GM19328 (cell line): ENCODE data around the gene ZNF479.
"Not testable (repeated sequence)": the region's sequence is repeated elsewhere in the genome, so short reads cannot be mapped to it uniquely, and the experiment has no call there.

Experiments used
- ATAC-seq: cut with Tn5 transposase; IDR thresholded peaks from one replicate; pipeline ENCODE4 v1.9.1; 2021; ENCODE audit warnings: mild to moderate bottlenecking, moderate library complexity; ENCODE audit not compliant: unreplicated experiment

ZNF479 gene

DNA sequence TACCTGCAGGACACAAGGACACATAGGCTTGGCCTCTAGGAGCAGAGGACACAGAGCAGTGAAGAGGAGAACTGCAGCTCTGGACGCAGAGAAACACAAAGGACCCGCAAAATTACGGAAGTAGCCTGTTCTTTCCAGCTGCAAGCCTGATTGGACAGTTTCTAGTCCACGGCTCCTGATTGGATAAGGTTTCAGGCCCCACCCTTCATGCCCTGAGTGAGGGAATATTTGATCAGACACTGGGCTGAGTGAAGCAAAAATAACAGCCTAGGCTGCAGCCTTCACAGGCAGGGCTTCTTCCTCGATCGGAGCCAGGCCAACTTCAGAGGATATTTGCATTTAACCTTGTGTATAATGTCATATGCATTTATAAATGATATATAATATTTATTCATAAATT lies at the start of gene ZNF479:
Gene ZNF479, minus strand, starts transcription at position 101 of the 400 bp plus-strand sequence. CDS start 112 bp downstream, outside the sequence.
- ATAC-seq = not testable (repeated sequence)

- no peak for ATAC-seq
Measured at GRCh38 chr7:57182031-57182430, 49.8 kb upstream of the ZNF479 start.

GRCh38 chr7:57181281-57181680 lies 49.0 kb upstream of the ZNF479 start:
- ATAC-seq = no peak

- no peak for ATAC-seq
Measured at GRCh38 chr7:57179776-57180415, 47.7 kb upstream of the ZNF479 start.

- no peak for ATAC-seq
Measured at GRCh38 chr7:57178768-57179139, 46.5 kb upstream of the ZNF479 start.

DNA sequence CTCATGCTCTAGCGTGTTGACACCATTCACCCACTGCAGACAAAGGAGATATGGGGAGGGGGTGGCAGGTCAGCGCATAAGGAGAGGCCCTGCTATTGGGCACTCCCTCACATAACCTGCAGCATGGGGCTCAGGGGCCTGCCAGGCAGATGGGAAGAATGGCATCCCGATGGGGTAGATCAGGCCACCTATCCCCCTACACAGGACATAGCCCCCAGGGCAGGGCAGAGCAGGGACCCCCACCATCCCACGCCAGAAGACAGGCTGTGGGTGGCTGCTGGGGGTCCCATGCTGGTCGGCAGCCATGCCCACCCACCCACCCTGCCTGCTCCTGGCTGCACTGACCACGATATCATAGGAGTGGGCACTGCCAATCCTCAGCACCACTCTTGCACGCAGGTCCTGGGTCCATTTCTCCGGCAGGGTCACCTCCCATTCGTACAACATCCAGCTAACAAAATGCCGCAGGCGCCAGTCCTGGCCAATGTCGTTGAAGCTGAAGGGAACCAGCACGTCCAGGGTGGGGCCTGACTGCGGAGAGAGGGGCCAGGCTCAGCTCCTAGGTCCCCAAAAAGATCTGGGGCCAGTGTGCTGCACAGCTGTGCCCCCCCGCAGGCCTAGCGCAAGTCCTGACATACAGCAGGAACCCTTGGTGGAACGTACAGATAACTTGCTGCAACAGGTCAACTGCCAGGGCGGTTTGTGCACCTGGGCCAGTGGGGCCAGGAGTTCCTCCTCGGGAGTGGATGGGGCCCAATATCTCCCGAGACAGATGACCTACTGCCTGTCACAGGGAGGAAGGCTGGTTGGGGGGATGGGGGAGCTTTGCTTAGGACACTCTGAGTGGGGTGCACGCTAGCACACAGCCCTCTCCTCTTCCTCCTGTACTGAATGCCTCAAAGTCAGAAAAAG lies 45.9 kb upstream of the ZNF479 start:
- no peak for ATAC-seq

GRCh38 chr7:57176928-57177635 lies 44.8 kb upstream of the ZNF479 start:
- no peak for ATAC-seq

DNA sequence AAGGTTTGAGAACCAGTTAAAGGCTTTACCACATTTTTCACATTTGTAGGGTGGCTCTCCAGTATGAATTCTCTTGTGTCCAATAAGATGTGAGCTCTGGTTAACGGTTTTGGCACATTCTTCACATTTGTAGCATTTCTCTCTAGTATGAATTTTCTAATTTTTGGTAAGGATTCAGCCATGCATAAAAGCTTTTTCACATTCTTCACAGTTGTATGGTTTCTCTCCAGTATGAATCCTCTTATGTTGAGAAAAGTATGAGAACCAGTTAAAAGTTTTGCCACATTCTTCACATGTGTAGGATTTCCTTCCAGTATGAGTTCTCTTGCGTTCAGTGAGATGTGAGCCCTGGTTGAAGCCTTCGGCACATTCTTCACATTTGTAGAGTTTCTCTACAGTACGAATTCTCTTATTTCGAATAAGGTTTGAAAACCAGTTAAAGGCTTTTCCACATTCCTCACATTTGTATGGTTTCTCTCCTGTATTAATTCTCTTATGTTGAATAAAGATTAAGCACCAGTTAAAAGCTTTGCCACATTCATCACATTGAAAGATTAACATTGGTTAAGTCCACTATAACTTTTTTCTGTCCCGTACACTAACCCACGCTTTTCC lies 33.2 kb upstream of the ZNF479 start:
- ATAC-seq = no peak

GRCh38 chr7:57120123-57120784 lies 12.0 kb downstream of the ZNF479 start:
- not testable (repeated sequence) for ATAC-seq
